Adrenal gland (tissue), 5 donors: ENCODE data around the gene HSPA13.

Experiments
- CTCF ChIP-seq, 6 experiments: fragments of 450-650 bp in 4 of 6; fragments of 200-600 bp in 2 of 6; sonication (generic) in 1 of 6; IDR thresholded peaks; 1 replicate in 5 of 6; 2 replicates in 1 of 6; pipeline versions ENCODE4 v1.5.1 to v1.8.0; 2016 to 2021; ENCODE audit warnings: antibody characterized with exemption in 6 of 6, mild to moderate bottlenecking in 2 of 6, moderate library complexity in 1 of 6
- POLR2A ChIP-seq, 2 donors: fragments of 450-650 bp; IDR thresholded peaks; one replicate each; pipeline ENCODE4 v1.6.1; 2017; ENCODE audit warnings: antibody characterized with exemption in 2 of 2, mild to moderate bottlenecking in 2 of 2, moderate library complexity in 1 of 2
- donor health status: DM: no; HTN: no; CAD: no.

DNA sequence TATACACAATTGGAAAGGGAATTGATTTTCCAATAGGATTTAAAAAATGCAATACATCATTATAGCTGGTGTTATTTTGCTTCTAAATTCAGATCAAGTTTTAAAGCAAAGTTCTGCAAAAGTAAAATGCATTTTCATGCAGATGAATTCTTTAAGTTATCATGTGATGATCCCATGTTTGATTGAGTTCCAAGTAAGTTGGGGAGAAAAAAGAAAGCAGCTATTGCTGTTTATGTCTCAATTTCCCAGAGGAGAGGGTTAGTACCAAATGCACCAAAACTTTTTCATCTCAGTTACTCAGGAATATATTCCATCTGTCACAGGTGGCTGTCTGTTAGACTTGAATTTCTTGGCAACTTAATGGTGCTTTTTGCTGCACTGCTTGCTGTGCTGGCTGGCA lies 29.7 kb downstream of the HSPA13 start:
- TF ChIP-seq CTCF (IDR thresholded peaks at IDR 0.05) (no peak), POLR2A (IDR thresholded peaks at IDR 0.05) (no peak)
